Keratinocyte (primary cell): ENCODE measurements around the gene NPDC1.

ENCODE experiments used
- EZH2 ChIP-seq: IDR thresholded peaks from one replicate; pipeline ENCODE4 v1.6.1; 2012; ENCODE audit warnings: inconsistent platforms, mild to moderate bottlenecking, low read length, moderate library complexity
- TF ChIP-seq, protein P1 (sequence below), 3 experiments: IDR thresholded peaks in 1 of 3; conservative IDR thresholded peaks in 1 of 3; optimal IDR thresholded peaks in 1 of 3; 2 replicates in 2 of 3; 3 replicates in 1 of 3; pipeline versions ENCODE3 to v1.5.1; 2011; ENCODE audit warnings: low read length in 3 of 3, mild to moderate bottlenecking in 3 of 3, moderate library complexity in 2 of 3, control low read depth in 1 of 3, inconsistent platforms in 1 of 3; ENCODE audit not compliant: insufficient read depth in 2 of 3; ENCODE audit errors: extremely low read depth in 1 of 3

DNA sequence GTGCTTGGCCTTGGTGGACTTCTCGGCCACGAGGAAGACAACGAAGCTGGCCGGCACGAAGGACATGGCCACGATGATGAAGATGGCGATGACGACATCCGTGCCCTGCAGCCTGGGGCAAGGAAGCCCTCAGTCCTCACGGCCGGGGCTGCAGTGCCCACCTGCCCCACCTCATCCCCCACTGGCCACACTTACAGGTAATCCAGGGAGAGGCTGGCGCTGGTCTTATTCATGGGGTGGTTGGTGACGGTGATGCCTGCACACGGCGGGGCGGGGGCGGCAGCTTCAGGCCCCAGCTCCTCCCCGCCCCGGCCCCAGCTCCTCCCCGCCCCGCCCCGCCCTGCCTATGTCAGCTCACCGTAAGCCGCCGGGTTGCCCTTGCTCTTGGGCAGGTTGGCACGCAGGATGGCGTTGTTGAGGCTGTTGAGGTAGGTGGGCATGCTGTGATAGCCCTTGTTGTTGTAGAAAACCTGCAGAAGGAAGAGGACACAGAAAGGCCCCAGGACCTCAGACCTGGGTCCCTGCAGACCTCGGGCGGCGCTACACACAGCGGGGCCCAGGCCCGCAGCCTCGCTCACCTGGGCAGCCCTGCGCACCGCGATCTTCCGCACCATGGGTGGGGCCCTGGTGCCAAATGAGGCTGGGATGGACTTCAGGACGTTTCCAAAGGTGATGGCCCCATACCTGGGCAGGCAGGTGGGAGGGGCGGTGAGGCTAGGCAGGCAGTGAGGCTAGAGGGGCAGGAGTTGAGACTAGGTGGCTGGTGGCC, 33.9 kb downstream of the NPDC1 start:
- TF ChIP-seq, protein P1, sequence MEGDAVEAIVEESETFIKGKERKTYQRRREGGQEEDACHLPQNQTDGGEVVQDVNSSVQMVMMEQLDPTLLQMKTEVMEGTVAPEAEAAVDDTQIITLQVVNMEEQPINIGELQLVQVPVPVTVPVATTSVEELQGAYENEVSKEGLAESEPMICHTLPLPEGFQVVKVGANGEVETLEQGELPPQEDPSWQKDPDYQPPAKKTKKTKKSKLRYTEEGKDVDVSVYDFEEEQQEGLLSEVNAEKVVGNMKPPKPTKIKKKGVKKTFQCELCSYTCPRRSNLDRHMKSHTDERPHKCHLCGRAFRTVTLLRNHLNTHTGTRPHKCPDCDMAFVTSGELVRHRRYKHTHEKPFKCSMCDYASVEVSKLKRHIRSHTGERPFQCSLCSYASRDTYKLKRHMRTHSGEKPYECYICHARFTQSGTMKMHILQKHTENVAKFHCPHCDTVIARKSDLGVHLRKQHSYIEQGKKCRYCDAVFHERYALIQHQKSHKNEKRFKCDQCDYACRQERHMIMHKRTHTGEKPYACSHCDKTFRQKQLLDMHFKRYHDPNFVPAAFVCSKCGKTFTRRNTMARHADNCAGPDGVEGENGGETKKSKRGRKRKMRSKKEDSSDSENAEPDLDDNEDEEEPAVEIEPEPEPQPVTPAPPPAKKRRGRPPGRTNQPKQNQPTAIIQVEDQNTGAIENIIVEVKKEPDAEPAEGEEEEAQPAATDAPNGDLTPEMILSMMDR (optimal IDR thresholded peaks at IDR 0.05 in 1 of 3, IDR thresholded peaks at IDR 0.05 in 1 of 3, conservative IDR thresholded peaks at IDR 0.05 in 1 of 3; ENCODE audit: extremely low read depth in 1 of 3, insufficient read depth in 2 of 3, low read length in 3 of 3), result no peak
- no peak for TF ChIP-seq EZH2
